HepG2 (cell line): ENCODE results near the gene DAPK1. TPM values are rescaled to one million over a fixed set of nuclear protein-coding genes. Genes with fewer than 3 reads are reported as not detected.

Experiments used
- BHLHE40 ChIP-seq: IDR thresholded peaks from 2 replicates; pipeline ENCODE4 v1.6.1; 2011; ENCODE audit warnings: low read length, improper control_type of control experiment
- ERF ChIP-seq: IDR thresholded peaks from 2 replicates; pipeline ENCODE4 v1.6.1; 2018; ENCODE audit warnings: missing biosample characterization, missing genetic modification reagents
- NFATC3 ChIP-seq: sonication (generic); formaldehyde crosslinking; IDR thresholded peaks from 2 replicates; pipeline ENCODE4 v1.5.1; 2020; ENCODE audit warnings: mild to moderate bottlenecking, missing genetic modification reagents
- RFX1 ChIP-seq: fragments of 450-650 bp; IDR thresholded peaks from 2 replicates; pipeline ENCODE4 v1.6.1; 2017
- SRSF9 ChIP-seq: fragments of 200-400 bp; formaldehyde crosslinking; IDR thresholded peaks from 2 replicates; pipeline ENCODE4 v1.6.1; 2018; ENCODE audit warnings: borderline replicate concordance, mild to moderate bottlenecking, low read depth, low read length; ENCODE audit not compliant: insufficient read depth, poor library complexity, severe bottlenecking
- TARDBP ChIP-seq: sonication (generic); formaldehyde crosslinking; IDR thresholded peaks from 2 replicates; pipeline ENCODE4 v1.8.0; 2022; ENCODE audit warnings: mild to moderate bottlenecking, missing genetic modification reagents
- ZNF350 ChIP-seq: sonication (generic); formaldehyde crosslinking; IDR thresholded peaks from 2 replicates; pipeline ENCODE4 v1.4.0; 2020; ENCODE audit warnings: mild to moderate bottlenecking, low read depth, missing genetic modification reagents, borderline replicate concordance
- ZNF619 ChIP-seq: sonication (generic); formaldehyde crosslinking; IDR thresholded peaks from 2 replicates; pipeline ENCODE4 v1.4.0; 2020; ENCODE audit warnings: mild to moderate bottlenecking, missing genetic modification reagents
- ZNF678 ChIP-seq: sonication (generic); formaldehyde crosslinking; IDR thresholded peaks from 2 replicates; pipeline ENCODE4 v1.4.0; 2020; ENCODE audit warnings: mild to moderate bottlenecking, missing genetic modification reagents
- ZNF724P ChIP-seq: sonication (generic); formaldehyde crosslinking; IDR thresholded peaks from 2 replicates; pipeline ENCODE4 v1.8.0; 2022; ENCODE audit warnings: missing genetic modification reagents, borderline replicate concordance
- ZNF737 ChIP-seq: sonication (generic); formaldehyde crosslinking; IDR thresholded peaks from 2 replicates; pipeline ENCODE4 v1.5.0; 2020; ENCODE audit warnings: missing genetic modification reagents, mild to moderate bottlenecking, borderline replicate concordance
- polyA plus RNA-seq, 8 experiments: library from polyadenylated mRNA; depleted of rRNA in 3 of 8; stranded (reverse) in 7 of 8; unstranded in 1 of 8; fragments of >200 nt; fragmentation: Illumina TruSeq in 4 of 8; extraction: Trizol in 4 of 8; gene quantifications; 2 replicates each; pipeline versions ENCODE4 v1.2.1 to v1.2.3, GENCODE V29; 2011 to 2016; ENCODE audit warnings: low read depth in 4 of 8, missing spikeins in 1 of 8, mixed read lengths in 1 of 8; ENCODE audit not compliant: insufficient read depth in 1 of 8
- total RNA-seq, 5 experiments: library from RNA; depleted of rRNA; stranded (reverse); fragments of >200 nt; fragmentation: Illumina TruSeq; extraction: Trizol; gene quantifications; 2 replicates each; pipeline ENCODE4 v1.2.3, GENCODE V29; 2016; ENCODE audit warnings: low read depth in 1 of 5
- TF ChIP-seq, protein P1 (sequence below), 2 experiments: sonication (generic) in 1 of 2; formaldehyde crosslinking in 1 of 2; IDR thresholded peaks; 2 replicates each; pipeline versions ENCODE4 v1.5.1 to v1.6.1; 2011 to 2020; ENCODE audit warnings: borderline replicate concordance in 1 of 2, low read depth in 1 of 2, low read length in 1 of 2, mild to moderate bottlenecking in 1 of 2, missing genetic modification reagents in 1 of 2, moderate library complexity in 1 of 2
- TF ChIP-seq, protein P2 (sequence below): IDR thresholded peaks from 2 replicates; pipeline ENCODE4 v1.4.0; 2020; ENCODE audit warnings: mild to moderate bottlenecking, missing genetic modification reagents
- TF ChIP-seq, protein P3 (sequence below): sonication (generic); formaldehyde crosslinking; IDR thresholded peaks from 2 replicates; pipeline ENCODE4 v1.5.0; 2020; ENCODE audit warnings: missing genetic modification reagents
- TF ChIP-seq, protein P4 (sequence below): sonication (generic); formaldehyde crosslinking; IDR thresholded peaks from 2 replicates; pipeline ENCODE4 v1.5.0; 2020; ENCODE audit warnings: mild to moderate bottlenecking, missing genetic modification reagents, borderline replicate concordance

DAPK1 gene
- total and polyA plus RNA-seq, 2 of the 13 experiments (the other 11 are each of a cell fraction or from before 2014, with no cell fraction given) = 35.7 to 35.9 TPM

DNA sequence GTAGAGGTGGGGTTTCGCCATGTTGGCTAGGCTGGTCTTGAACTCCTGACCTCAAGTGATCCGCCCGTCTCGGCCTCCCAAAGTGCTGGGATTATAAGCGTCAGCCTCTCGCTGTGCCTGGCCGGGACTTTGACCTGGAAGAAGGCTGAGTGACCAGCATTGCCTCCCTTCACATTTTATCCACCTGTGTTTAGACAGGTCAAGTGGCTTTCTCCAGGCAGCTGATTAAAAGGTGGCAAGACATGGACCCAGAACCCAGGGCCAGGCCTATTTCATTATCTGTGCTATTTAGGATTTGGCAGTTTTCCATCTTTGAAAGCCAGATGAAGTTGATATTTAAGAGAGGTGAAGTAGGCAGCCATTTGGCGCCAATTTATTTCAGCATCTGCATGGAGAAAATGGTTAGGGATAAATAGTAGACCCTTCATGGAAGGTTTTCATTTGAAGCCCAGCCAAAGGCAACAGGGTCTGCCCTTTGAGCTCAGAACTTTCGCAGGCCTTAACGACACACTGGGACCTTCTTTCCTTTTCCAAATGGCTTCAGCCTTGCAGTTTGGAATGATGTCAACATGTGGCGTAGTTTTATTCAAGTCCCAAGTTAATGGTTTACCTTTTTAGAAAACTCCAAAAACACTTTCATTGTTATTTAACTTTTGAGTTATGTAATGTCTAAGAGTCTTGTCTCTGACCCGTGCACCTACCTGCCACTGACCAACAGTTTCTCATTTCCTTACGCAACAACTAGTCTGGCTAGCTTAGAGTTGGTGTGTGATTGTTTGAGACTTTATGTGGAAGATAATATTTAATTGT, 8.4 kb downstream of the DAPK1 start (continued):
- TF ChIP-seq, protein P1, sequence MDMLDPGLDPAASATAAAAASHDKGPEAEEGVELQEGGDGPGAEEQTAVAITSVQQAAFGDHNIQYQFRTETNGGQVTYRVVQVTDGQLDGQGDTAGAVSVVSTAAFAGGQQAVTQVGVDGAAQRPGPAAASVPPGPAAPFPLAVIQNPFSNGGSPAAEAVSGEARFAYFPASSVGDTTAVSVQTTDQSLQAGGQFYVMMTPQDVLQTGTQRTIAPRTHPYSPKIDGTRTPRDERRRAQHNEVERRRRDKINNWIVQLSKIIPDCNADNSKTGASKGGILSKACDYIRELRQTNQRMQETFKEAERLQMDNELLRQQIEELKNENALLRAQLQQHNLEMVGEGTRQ (IDR thresholded peaks at IDR 0.05; ENCODE audit: low read depth, low read length) = no peak
- TF ChIP-seq, protein P1 (CRISPR knock-in tag; IDR thresholded peaks at IDR 0.05; ENCODE audit: borderline replicate concordance) = no peak
- TF ChIP-seq NFATC3 (CRISPR knock-in tag) = no peak
- TF ChIP-seq, protein P2, sequence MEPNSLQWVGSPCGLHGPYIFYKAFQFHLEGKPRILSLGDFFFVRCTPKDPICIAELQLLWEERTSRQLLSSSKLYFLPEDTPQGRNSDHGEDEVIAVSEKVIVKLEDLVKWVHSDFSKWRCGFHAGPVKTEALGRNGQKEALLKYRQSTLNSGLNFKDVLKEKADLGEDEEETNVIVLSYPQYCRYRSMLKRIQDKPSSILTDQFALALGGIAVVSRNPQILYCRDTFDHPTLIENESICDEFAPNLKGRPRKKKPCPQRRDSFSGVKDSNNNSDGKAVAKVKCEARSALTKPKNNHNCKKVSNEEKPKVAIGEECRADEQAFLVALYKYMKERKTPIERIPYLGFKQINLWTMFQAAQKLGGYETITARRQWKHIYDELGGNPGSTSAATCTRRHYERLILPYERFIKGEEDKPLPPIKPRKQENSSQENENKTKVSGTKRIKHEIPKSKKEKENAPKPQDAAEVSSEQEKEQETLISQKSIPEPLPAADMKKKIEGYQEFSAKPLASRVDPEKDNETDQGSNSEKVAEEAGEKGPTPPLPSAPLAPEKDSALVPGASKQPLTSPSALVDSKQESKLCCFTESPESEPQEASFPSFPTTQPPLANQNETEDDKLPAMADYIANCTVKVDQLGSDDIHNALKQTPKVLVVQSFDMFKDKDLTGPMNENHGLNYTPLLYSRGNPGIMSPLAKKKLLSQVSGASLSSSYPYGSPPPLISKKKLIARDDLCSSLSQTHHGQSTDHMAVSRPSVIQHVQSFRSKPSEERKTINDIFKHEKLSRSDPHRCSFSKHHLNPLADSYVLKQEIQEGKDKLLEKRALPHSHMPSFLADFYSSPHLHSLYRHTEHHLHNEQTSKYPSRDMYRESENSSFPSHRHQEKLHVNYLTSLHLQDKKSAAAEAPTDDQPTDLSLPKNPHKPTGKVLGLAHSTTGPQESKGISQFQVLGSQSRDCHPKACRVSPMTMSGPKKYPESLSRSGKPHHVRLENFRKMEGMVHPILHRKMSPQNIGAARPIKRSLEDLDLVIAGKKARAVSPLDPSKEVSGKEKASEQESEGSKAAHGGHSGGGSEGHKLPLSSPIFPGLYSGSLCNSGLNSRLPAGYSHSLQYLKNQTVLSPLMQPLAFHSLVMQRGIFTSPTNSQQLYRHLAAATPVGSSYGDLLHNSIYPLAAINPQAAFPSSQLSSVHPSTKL = peak; percentile 95
- peak; percentile 67 for TF ChIP-seq ERF (CRISPR knock-in tag)
- TF ChIP-seq ZNF737 (CRISPR knock-in tag) = no peak
- TF ChIP-seq, protein P3, sequence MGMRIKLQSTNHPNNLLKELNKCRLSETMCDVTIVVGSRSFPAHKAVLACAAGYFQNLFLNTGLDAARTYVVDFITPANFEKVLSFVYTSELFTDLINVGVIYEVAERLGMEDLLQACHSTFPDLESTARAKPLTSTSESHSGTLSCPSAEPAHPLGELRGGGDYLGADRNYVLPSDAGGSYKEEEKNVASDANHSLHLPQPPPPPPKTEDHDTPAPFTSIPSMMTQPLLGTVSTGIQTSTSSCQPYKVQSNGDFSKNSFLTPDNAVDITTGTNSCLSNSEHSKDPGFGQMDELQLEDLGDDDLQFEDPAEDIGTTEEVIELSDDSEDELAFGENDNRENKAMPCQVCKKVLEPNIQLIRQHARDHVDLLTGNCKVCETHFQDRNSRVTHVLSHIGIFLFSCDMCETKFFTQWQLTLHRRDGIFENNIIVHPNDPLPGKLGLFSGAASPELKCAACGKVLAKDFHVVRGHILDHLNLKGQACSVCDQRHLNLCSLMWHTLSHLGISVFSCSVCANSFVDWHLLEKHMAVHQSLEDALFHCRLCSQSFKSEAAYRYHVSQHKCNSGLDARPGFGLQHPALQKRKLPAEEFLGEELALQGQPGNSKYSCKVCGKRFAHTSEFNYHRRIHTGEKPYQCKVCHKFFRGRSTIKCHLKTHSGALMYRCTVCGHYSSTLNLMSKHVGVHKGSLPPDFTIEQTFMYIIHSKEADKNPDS (CRISPR knock-in tag) = no peak
- TF ChIP-seq ZNF350 (CRISPR knock-in tag) = no peak
- TF ChIP-seq SRSF9 = no peak
- no peak for TF ChIP-seq ZNF619 (CRISPR knock-in tag)
- TF ChIP-seq TARDBP (CRISPR knock-in tag) = peak; percentile 79; the same call in 1 of the 2 replicates
- TF ChIP-seq ZNF724P (CRISPR knock-in tag) = peak; percentile 100
- no peak for TF ChIP-seq BHLHE40
- no peak for TF ChIP-seq ZNF678
- TF ChIP-seq, protein P4, sequence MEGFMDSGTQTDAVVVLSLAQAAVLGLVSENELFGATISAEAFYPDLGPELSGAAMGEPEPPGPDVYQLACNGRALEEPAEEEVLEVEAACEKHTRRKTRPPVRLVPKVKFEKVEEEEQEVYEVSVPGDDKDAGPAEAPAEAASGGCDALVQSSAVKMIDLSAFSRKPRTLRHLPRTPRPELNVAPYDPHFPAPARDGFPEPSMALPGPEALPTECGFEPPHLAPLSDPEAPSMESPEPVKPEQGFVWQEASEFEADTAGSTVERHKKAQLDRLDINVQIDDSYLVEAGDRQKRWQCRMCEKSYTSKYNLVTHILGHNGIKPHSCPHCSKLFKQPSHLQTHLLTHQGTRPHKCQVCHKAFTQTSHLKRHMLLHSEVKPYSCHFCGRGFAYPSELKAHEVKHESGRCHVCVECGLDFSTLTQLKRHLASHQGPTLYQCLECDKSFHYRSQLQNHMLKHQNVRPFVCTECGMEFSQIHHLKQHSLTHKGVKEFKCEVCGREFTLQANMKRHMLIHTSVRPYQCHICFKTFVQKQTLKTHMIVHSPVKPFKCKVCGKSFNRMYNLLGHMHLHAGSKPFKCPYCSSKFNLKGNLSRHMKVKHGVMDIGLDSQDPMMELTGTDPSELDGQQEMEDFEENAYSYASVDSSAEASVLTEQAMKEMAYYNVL (CRISPR knock-in tag) = peak; percentile 29; the same call in 1 of the 2 replicates
- TF ChIP-seq RFX1 = no peak
